Left kidney (tissue), 8 donors: ENCODE data around the gene PSMC3IP. TPM values are rescaled to one million over a fixed set of nuclear protein-coding genes. Genes with fewer than 3 reads are reported as not detected.
"Not testable (repeated sequence)": the region's sequence is repeated elsewhere in the genome, so short reads cannot be mapped to it uniquely, and the experiment has no call there.

Experiments used
- DNase-seq: peaks from one replicate; pipeline ENCODE4 v3.0.0-alpha.2; 2013
- long read RNA-seq, 8 donors: transcript quantifications; one replicate each; lab custom pipeline, GENCODE V29; 2026
- polyA plus RNA-seq: library from polyadenylated mRNA; unstranded; fragments of 120-200 nt; gene quantifications from one replicate; pipeline ENCODE4 v1.2.1, GENCODE V29; 2013; ENCODE audit not compliant: insufficient read length

The PSMC3IP gene
- 25.0 TPM for polyA plus RNA-seq
- long read RNA-seq, donor 1, partial matches to known transcripts: 0 of 6 reads
- long read RNA-seq, donor 1, other reads (novel, unspliced or antisense): 0 of 6 reads
- long read RNA-seq, donor 2, transcript PSMC3IP-202 (8 exons, 1,416 nt): major isoform, 5 of 7 reads
- long read RNA-seq, donor 2, partial matches to known transcripts: 0 of 7 reads
- long read RNA-seq, donor 2, other reads (novel, unspliced or antisense): 0 of 7 reads
- long read RNA-seq, donor 3, transcript PSMC3IP-202 (8 exons, 1,416 nt): major isoform, 5 of 8 reads
- long read RNA-seq, donor 3, partial matches to known transcripts: 0 of 8 reads
- long read RNA-seq, donor 3, other reads (novel, unspliced or antisense): 0 of 8 reads
- long read RNA-seq, donor 4: 0 reads
- long read RNA-seq, donor 5, transcript PSMC3IP-202 (8 exons, 1,416 nt): major isoform, 6 of 99 reads
- long read RNA-seq, donor 5, partial matches to known transcripts: 68 of 99 reads
- long read RNA-seq, donor 5, other reads (novel, unspliced or antisense): 24 of 99 reads
- long read RNA-seq, donor 6, partial matches to known transcripts: 0 of 5 reads
- long read RNA-seq, donor 6, other reads (novel, unspliced or antisense): 0 of 5 reads
- long read RNA-seq, donor 7, partial matches to known transcripts: 0 of 4 reads
- long read RNA-seq, donor 7, other reads (novel, unspliced or antisense): 0 of 4 reads
- long read RNA-seq, donor 8, partial matches to known transcripts: 0 of 3 reads
- long read RNA-seq, donor 8, other reads (novel, unspliced or antisense): 0 of 3 reads

GRCh38 chr17:42577532-42578281 lies at the start of gene PSMC3IP:
TSS of gene PSMC3IP (minus strand) at chr17:42577729. CDS start at chr17:42577686, 43 bp downstream.
- peak; percentile 92 for DNase-seq

- DNase-seq: no peak
These were observed 46.4 kb upstream of the PSMC3IP start for GRCh38 chr17:42623732-42624596.

- DNase-seq: no peak
These were observed 45.7 kb upstream of the PSMC3IP start for GRCh38 chr17:42623271-42623670.

- not testable (repeated sequence) for DNase-seq
These were observed 44.5 kb upstream of the PSMC3IP start for GRCh38 chr17:42621987-42622386.

GRCh38 chr17:42618442-42619150 lies 41.1 kb upstream of the PSMC3IP start:
- no peak for DNase-seq

- no peak for DNase-seq
These were observed 40.5 kb upstream of the PSMC3IP start for GRCh38 chr17:42617956-42618431.

- no peak for DNase-seq
These were observed 36.3 kb upstream of the PSMC3IP start for GRCh38 chr17:42613699-42614295.

- DNase-seq: no peak
These were observed 34.5 kb upstream of the PSMC3IP start for GRCh38 chr17:42612013-42612412.

GRCh38 chr17:42609814-42610801 lies 32.6 kb upstream of the PSMC3IP start:
- DNase-seq: not testable (repeated sequence)

GRCh38 chr17:42609182-42609813 lies 31.8 kb upstream of the PSMC3IP start, which contains the start of the genes RETREG3 and TUBG1:
TSS of gene RETREG3 (minus strand) at chr17:42609374. CDS start at chr17:42609324, 50 bp downstream.
TSS of gene TUBG1 (plus strand) at chr17:42609683. CDS start at chr17:42609738, 55 bp downstream.
- DNase-seq: peak; percentile 99

GRCh38 chr17:42608305-42609181 lies 31.0 kb upstream of the PSMC3IP start:
- DNase-seq: no peak

- DNase-seq: no peak
These were observed 30.2 kb upstream of the PSMC3IP start for GRCh38 chr17:42607769-42608168.

- DNase-seq: no peak
These were observed 25.8 kb upstream of the PSMC3IP start for GRCh38 chr17:42603318-42603717.

- no peak for DNase-seq
These were observed 21.4 kb upstream of the PSMC3IP start for GRCh38 chr17:42598905-42599304.

GRCh38 chr17:42596386-42596785 lies 18.9 kb upstream of the PSMC3IP start:
- no peak for DNase-seq

GRCh38 chr17:42591411-42591810 lies 13.9 kb upstream of the PSMC3IP start:
- no peak for DNase-seq

GRCh38 chr17:42590886-42591285 lies 13.4 kb upstream of the PSMC3IP start:
- no peak for DNase-seq
